ENCODE measurements around the gene PRM2. TPM values are rescaled to one million over a fixed set of nuclear protein-coding genes. Genes with fewer than 3 reads are reported as not detected.
A peak's percentile ranks its signal among the peaks of the same experiment; 100 is the strongest.
"Not testable (repeated sequence)": the region's sequence is repeated elsewhere in the genome, so short reads cannot be mapped to it uniquely, and the experiment has no call there.

The PRM2 gene
- total RNA-seq, 1 experiment from 2014 or later, result not detected

GRCh38 chr16:11296351-11296705, 20.0 kb upstream of the PRM2 start:
- H3K4me1 ChIP-seq (ENCODE audit: low read length), result peaks cover 44% of the 10 kb centered on the region
- no peaks in the 10 kb centered on the region for H3K9me2 ChIP-seq (replicated peaks; ENCODE audit: insufficient read depth, low read length)
- H3K79me2 ChIP-seq (ENCODE audit: low read length), result no peaks in the 10 kb centered on the region
- no peaks in the 10 kb centered on the region for H4K20me1 ChIP-seq (ENCODE audit: insufficient read depth, low read depth, low read length)
- H3K27me3 ChIP-seq (ENCODE audit: low read length), result no peaks in the 10 kb centered on the region
- H2AFZ ChIP-seq (ENCODE audit: low read length), result no peak overlapping the region
- peak overlapping the region; percentile 56 for H3K4me2 ChIP-seq (ENCODE audit: low read depth, low read length, poor library complexity, severe bottlenecking)
- H3K9ac ChIP-seq (ENCODE audit: low read length), result 0 out of 2 replicates have a peak overlapping the region, but pooled peaks have one; percentile 5
- H3K9me3 ChIP-seq (ENCODE audit: low read length), result no peaks in the 10 kb centered on the region
- no peak for DNase-seq
- no peak overlapping the region for H3K27ac ChIP-seq (ENCODE audit: low read length)
- no peaks in the 10 kb centered on the region for H3K36me3 ChIP-seq (ENCODE audit: insufficient read depth, low read length)
- H3K4me3 ChIP-seq (ENCODE audit: low read length), result no peak overlapping the region

GRCh38 chr16:11295672-11296071, 19.4 kb upstream of the PRM2 start:
- Histone ChIP-seq H3K4me1 (ENCODE audit: low read length) (peaks cover 44% of the 10 kb centered on the region), H3K4me3 (ENCODE audit: low read length) (no peak overlapping the region), H3K4me2 (ENCODE audit: low read depth, low read length, poor library complexity, severe bottlenecking) (no peak overlapping the region), H3K36me3 (ENCODE audit: insufficient read depth, low read length) (no peaks in the 10 kb centered on the region), H4K20me1 (ENCODE audit: insufficient read depth, low read depth, low read length) (no peaks in the 10 kb centered on the region), H2AFZ (ENCODE audit: low read length) (no peak overlapping the region), H3K9me3 (ENCODE audit: low read length) (no peaks in the 10 kb centered on the region), H3K9me2 (replicated peaks; ENCODE audit: insufficient read depth, low read length) (no peaks in the 10 kb centered on the region), H3K27ac (ENCODE audit: low read length) (no peak overlapping the region), H3K9ac (ENCODE audit: low read length) (no peak overlapping the region), H3K27me3 (ENCODE audit: low read length) (no peaks in the 10 kb centered on the region), H3K79me2 (ENCODE audit: low read length) (no peaks in the 10 kb centered on the region)
- DNase-seq, result no peak

- Histone ChIP-seq H3K79me2 (ENCODE audit: low read length) (no peaks in the 10 kb centered on the region), H3K36me3 (ENCODE audit: insufficient read depth, low read length) (no peaks in the 10 kb centered on the region), H3K27ac (ENCODE audit: low read length) (no peak overlapping the region), H4K20me1 (ENCODE audit: insufficient read depth, low read depth, low read length) (no peaks in the 10 kb centered on the region), H3K9me3 (ENCODE audit: low read length) (no peaks in the 10 kb centered on the region), H3K27me3 (ENCODE audit: low read length) (peaks cover 5% of the 10 kb centered on the region; the same call in 1 of the 2 replicates), H3K4me1 (ENCODE audit: low read length) (peaks cover 25% of the 10 kb centered on the region), H3K4me3 (ENCODE audit: low read length) (no peak overlapping the region), H3K9me2 (replicated peaks; ENCODE audit: insufficient read depth, low read length) (no peaks in the 10 kb centered on the region), H3K9ac (ENCODE audit: low read length) (no peak overlapping the region), H2AFZ (ENCODE audit: low read length) (no peak overlapping the region), H3K4me2 (ENCODE audit: low read depth, low read length, poor library complexity, severe bottlenecking) (no peak overlapping the region)
- DNase-seq, result no peak
Measured at GRCh38 chr16:11292076-11292748, 15.9 kb upstream of the PRM2 start.

- Histone ChIP-seq H4K20me1 (ENCODE audit: insufficient read depth, low read depth, low read length) (no peaks in the 10 kb centered on the region), H3K9me3 (ENCODE audit: low read length) (no peaks in the 10 kb centered on the region), H2AFZ (ENCODE audit: low read length) (no peak overlapping the region), H3K79me2 (ENCODE audit: low read length) (no peaks in the 10 kb centered on the region), H3K4me2 (ENCODE audit: low read depth, low read length, poor library complexity, severe bottlenecking) (no peak overlapping the region), H3K4me1 (ENCODE audit: low read length) (peaks cover 15% of the 10 kb centered on the region), H3K36me3 (ENCODE audit: insufficient read depth, low read length) (no peaks in the 10 kb centered on the region), H3K9ac (ENCODE audit: low read length) (no peak overlapping the region), H3K4me3 (ENCODE audit: low read length) (no peak overlapping the region), H3K9me2 (replicated peaks; ENCODE audit: insufficient read depth, low read length) (no peaks in the 10 kb centered on the region), H3K27ac (ENCODE audit: low read length) (no peak overlapping the region), H3K27me3 (ENCODE audit: low read length) (peaks cover 5% of the 10 kb centered on the region; the same call in 1 of the 2 replicates)
- no peak for DNase-seq
Measured at GRCh38 chr16:11291091-11291703, 14.9 kb upstream of the PRM2 start.

- H3K79me2 ChIP-seq (ENCODE audit: low read length), result no peaks in the 10 kb centered on the region
- H3K4me3 ChIP-seq (ENCODE audit: low read length), result no peak overlapping the region
- no peaks in the 10 kb centered on the region for H3K36me3 ChIP-seq (ENCODE audit: insufficient read depth, low read length)
- H3K4me2 ChIP-seq (ENCODE audit: low read depth, low read length, poor library complexity, severe bottlenecking), result no peak overlapping the region
- no peaks in the 10 kb centered on the region for H3K9me3 ChIP-seq (ENCODE audit: low read length)
- no peak overlapping the region for H3K9ac ChIP-seq (ENCODE audit: low read length)
- H3K27ac ChIP-seq (ENCODE audit: low read length), result no peak overlapping the region
- H3K27me3 ChIP-seq (ENCODE audit: low read length), result peaks cover 5% of the 10 kb centered on the region; the same call in 1 of the 2 replicates
- H4K20me1 ChIP-seq (ENCODE audit: insufficient read depth, low read depth, low read length), result no peaks in the 10 kb centered on the region
- H3K4me1 ChIP-seq (ENCODE audit: low read length), result peaks cover 14% of the 10 kb centered on the region
- DNase-seq, result no peak
- no peaks in the 10 kb centered on the region for H3K9me2 ChIP-seq (replicated peaks; ENCODE audit: insufficient read depth, low read length)
- no peak overlapping the region for H2AFZ ChIP-seq (ENCODE audit: low read length)
Measured at GRCh38 chr16:11290102-11290893, 14.0 kb upstream of the PRM2 start.

GRCh38 chr16:11289696-11290095, 13.4 kb upstream of the PRM2 start:
- H3K27me3 ChIP-seq (ENCODE audit: low read length); H3K4me3 ChIP-seq (ENCODE audit: low read length); H4K20me1 ChIP-seq (ENCODE audit: insufficient read depth, low read depth, low read length); H3K9me3 ChIP-seq (ENCODE audit: low read length); H2AFZ ChIP-seq (ENCODE audit: low read length); DNase-seq; H3K36me3 ChIP-seq (ENCODE audit: insufficient read depth, low read length); H3K9me2 ChIP-seq (replicated peaks; ENCODE audit: insufficient read depth, low read length); H3K27ac ChIP-seq (ENCODE audit: low read length); H3K4me2 ChIP-seq (ENCODE audit: low read depth, low read length, poor library complexity, severe bottlenecking); H3K9ac ChIP-seq (ENCODE audit: low read length); H3K79me2 ChIP-seq (ENCODE audit: low read length): not testable (repeated sequence)
- peaks cover 14% of the 10 kb centered on the region for H3K4me1 ChIP-seq (ENCODE audit: low read length)

GRCh38 chr16:11289202-11289601, 12.9 kb upstream of the PRM2 start:
- Histone ChIP-seq H2AFZ (ENCODE audit: low read length) (no peak overlapping the region), H3K36me3 (ENCODE audit: insufficient read depth, low read length) (no peaks in the 10 kb centered on the region), H3K4me1 (ENCODE audit: low read length) (peaks cover 10% of the 10 kb centered on the region), H3K4me2 (ENCODE audit: low read depth, low read length, poor library complexity, severe bottlenecking) (no peak overlapping the region), H3K4me3 (ENCODE audit: low read length) (no peak overlapping the region), H3K9me3 (ENCODE audit: low read length) (no peaks in the 10 kb centered on the region), H3K27ac (ENCODE audit: low read length) (no peak overlapping the region), H3K27me3 (ENCODE audit: low read length) (peaks cover 5% of the 10 kb centered on the region; the same call in 1 of the 2 replicates), H3K9ac (ENCODE audit: low read length) (no peak overlapping the region), H4K20me1 (ENCODE audit: insufficient read depth, low read depth, low read length) (no peaks in the 10 kb centered on the region), H3K79me2 (ENCODE audit: low read length) (no peaks in the 10 kb centered on the region), H3K9me2 (replicated peaks; ENCODE audit: insufficient read depth, low read length) (no peaks in the 10 kb centered on the region)
- no peak for DNase-seq

GRCh38 chr16:11285842-11286241, 9.6 kb upstream of the PRM2 start:
- Histone ChIP-seq H3K4me1 (ENCODE audit: low read length) (no peaks in the 10 kb centered on the region), H3K27me3 (ENCODE audit: low read length) (peaks cover 5% of the 10 kb centered on the region; the same call in 1 of the 2 replicates), H3K4me2 (ENCODE audit: low read depth, low read length, poor library complexity, severe bottlenecking) (no peak overlapping the region), H3K27ac (ENCODE audit: low read length) (no peak overlapping the region), H3K9ac (ENCODE audit: low read length) (no peak overlapping the region), H3K79me2 (ENCODE audit: low read length) (no peaks in the 10 kb centered on the region), H4K20me1 (ENCODE audit: insufficient read depth, low read depth, low read length) (no peaks in the 10 kb centered on the region), H3K9me3 (ENCODE audit: low read length) (no peaks in the 10 kb centered on the region), H3K4me3 (ENCODE audit: low read length) (no peak overlapping the region), H2AFZ (ENCODE audit: low read length) (no peak overlapping the region), H3K9me2 (replicated peaks; ENCODE audit: insufficient read depth, low read length) (no peaks in the 10 kb centered on the region), H3K36me3 (ENCODE audit: insufficient read depth, low read length) (no peaks in the 10 kb centered on the region)
- DNase-seq, result no peak
